Upper lobe of right lung (tissue), 1 donor: Measurements from ENCODE around the gene TRUB1. TPM values are rescaled to one million over a fixed set of nuclear protein-coding genes. Genes with fewer than 3 reads are reported as not detected.

Experiments used
- ATAC-seq: fragments of 200-7000 bp; cut with Tn5 transposase; one replicate; pipeline ENCODE4 v1.9.1; 2020; ENCODE audit warnings: mild to moderate bottlenecking, moderate library complexity
- DNase-seq: peaks from one replicate; pipeline ENCODE4 v3.0.0-alpha.2; 2020
- H3K27ac ChIP-seq: fragments of 200-600 bp; one replicate; pipeline ENCODE4 v1.8.0; 2022
- H3K27me3 ChIP-seq: fragments of 200-600 bp; one replicate; pipeline ENCODE4 v1.8.0; 2022; ENCODE audit warnings: mild to moderate bottlenecking
- H3K36me3 ChIP-seq: fragments of 200-600 bp; one replicate; pipeline ENCODE4 v1.8.0; 2022
- H3K4me1 ChIP-seq: fragments of 200-600 bp; one replicate; pipeline ENCODE4 v1.8.0; 2022
- H3K4me3 ChIP-seq: fragments of 200-600 bp; one replicate; pipeline ENCODE4 v1.8.0; 2022; ENCODE audit warnings: mild to moderate bottlenecking
- H3K9me3 ChIP-seq: fragments of 200-600 bp; one replicate; pipeline ENCODE4 v1.8.0; 2022
- intact Hi-C: fragments of 100-400 bp; cut with DNase I; formaldehyde crosslinking; loops from one replicate; pipeline ENCODE4 v1.11.0; 2022
- total RNA-seq: library from RNA; stranded (reverse); fragmentation: NEBNext Ultra II Directional; extraction: Animal tissue kit (Norgen Biotek cat#: 25700); gene quantifications from one replicate; pipeline ENCODE4 v1.2.1, GENCODE V29; 2021
- TF ChIP-seq, protein P1 (sequence below): fragments of 200-600 bp; IDR thresholded peaks from one replicate; pipeline ENCODE4 v1.8.0; 2022; ENCODE audit warnings: antibody characterized with exemption
- donor health status: DM: no; HTN: yes; CAD: no; lungs with severe emphysema.

Gene TRUB1
- total RNA-seq, 1 donor from 2014 or later, result 11.3 TPM

DNA sequence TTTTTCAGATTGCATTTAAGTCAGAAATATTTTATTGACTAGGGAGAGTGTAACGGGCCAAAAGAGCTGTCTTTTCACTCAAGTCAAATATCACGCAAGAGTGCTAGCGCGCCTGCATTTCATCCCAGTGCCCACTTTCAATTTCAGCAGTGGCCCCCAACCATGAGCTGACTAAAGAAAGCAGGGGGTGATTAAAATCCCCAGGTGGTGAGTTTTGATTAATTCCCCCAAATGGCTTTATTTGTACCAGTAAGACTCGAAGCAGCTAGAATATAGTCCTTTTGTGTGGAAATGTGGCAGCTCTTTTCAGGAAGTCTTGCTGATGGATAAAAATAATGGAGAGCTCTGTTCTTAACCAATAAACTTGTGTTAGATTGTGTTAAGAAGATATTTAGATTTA, 35.3 kb downstream of the TRUB1 start:
- Histone ChIP-seq H3K36me3 (peaks cover 8% of the 10 kb centered on the region), H3K4me3 (no peak overlapping the region)
- no peak for DNase-seq

DNA sequence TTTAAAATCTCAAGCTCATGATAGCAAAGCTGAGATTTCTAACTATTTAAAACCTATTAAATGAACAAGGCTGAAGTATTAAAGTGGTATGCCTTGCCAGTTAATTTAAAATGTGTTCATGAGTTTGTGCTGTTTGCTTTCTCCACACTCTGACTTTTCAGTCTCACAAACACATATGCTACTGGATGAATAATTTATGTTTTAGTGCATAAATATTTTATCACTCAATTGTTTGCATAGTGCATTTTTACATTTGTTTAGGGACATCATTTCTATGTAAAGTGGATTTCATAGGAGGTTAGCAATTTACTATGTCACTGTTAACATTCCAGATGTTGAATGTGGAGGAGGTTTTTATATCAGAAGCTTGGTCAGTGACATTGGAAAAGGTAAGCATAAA, 36.0 kb downstream of the TRUB1 start:
- peaks cover 8% of the 10 kb centered on the region for H3K36me3 ChIP-seq
- H3K4me1 ChIP-seq, result no peaks in the 10 kb centered on the region
- no peak for ATAC-seq
- no peaks in the 10 kb centered on the region for H3K27me3 ChIP-seq
- DNase-seq, result no peak
- no peak overlapping the region for H3K4me3 ChIP-seq
- H3K27ac ChIP-seq, result no peak overlapping the region
- no peaks in the 10 kb centered on the region for H3K9me3 ChIP-seq
- TF ChIP-seq, protein P1, sequence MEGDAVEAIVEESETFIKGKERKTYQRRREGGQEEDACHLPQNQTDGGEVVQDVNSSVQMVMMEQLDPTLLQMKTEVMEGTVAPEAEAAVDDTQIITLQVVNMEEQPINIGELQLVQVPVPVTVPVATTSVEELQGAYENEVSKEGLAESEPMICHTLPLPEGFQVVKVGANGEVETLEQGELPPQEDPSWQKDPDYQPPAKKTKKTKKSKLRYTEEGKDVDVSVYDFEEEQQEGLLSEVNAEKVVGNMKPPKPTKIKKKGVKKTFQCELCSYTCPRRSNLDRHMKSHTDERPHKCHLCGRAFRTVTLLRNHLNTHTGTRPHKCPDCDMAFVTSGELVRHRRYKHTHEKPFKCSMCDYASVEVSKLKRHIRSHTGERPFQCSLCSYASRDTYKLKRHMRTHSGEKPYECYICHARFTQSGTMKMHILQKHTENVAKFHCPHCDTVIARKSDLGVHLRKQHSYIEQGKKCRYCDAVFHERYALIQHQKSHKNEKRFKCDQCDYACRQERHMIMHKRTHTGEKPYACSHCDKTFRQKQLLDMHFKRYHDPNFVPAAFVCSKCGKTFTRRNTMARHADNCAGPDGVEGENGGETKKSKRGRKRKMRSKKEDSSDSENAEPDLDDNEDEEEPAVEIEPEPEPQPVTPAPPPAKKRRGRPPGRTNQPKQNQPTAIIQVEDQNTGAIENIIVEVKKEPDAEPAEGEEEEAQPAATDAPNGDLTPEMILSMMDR, result no peak
- intact Hi-C loops, result no loop called here

More for the DNA sequence above, 35.3 kb downstream of the TRUB1 start:
- Histone ChIP-seq H3K9me3 (no peaks in the 10 kb centered on the region), H3K27ac (no peak overlapping the region), H3K27me3 (no peaks in the 10 kb centered on the region), H3K4me1 (no peaks in the 10 kb centered on the region)
- ATAC-seq, result no peak
- intact Hi-C loops, result no loop called here
- TF ChIP-seq, protein P1, result no peak

DNA sequence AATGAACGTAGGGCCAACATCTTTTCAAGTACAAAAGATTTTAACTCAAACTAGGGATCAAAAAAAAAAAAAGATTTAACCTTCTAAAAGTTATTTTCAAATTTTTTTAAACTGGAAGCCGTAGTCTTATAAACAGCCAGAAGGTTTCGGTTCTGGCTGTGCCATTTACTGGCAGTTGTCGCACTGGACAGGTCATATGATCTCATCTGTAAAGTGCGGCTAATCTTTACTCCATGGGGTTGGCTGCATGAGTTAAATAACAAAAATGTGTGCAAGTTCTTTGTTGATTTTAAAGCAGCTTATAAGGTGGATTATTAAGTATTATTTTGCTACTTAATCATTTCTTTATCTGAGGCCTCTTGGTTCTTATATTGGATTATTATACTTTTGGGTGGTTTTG, 36.6 kb downstream of the TRUB1 start:
- H3K9me3 ChIP-seq, result no peaks in the 10 kb centered on the region
- TF ChIP-seq, protein P1, result no peak
- no peak overlapping the region for H3K4me3 ChIP-seq

DNA sequence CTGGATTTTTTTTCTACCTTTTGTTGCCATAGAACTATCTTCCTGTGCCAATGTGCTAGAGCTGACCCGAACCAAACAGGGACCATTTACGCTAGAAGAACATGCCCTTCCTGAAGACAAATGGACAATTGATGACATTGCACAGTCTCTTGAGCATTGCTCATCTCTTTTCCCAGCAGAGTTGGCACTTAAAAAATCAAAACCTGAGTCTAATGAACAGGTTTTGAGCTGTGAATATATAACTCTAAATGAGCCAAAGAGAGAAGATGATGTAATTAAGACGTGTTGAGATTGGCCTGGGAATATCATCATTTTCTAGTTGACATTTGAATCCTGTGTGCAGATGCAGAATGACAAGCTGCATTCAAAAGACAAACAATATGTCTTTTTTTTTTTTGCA, 37.1 kb downstream of the TRUB1 start:
- no peak overlapping the region for H3K27ac ChIP-seq
- ATAC-seq, result no peak
- intact Hi-C loops, result no loop called here

More for the DNA sequence above, 36.6 kb downstream of the TRUB1 start:
- Histone ChIP-seq H3K27me3 (no peaks in the 10 kb centered on the region), H3K36me3 (peaks cover 8% of the 10 kb centered on the region), H3K4me1 (no peaks in the 10 kb centered on the region), H3K27ac (no peak overlapping the region)
- ATAC-seq (no peak), DNase-seq (no peak)
- intact Hi-C loops, result no loop called here

DNA sequence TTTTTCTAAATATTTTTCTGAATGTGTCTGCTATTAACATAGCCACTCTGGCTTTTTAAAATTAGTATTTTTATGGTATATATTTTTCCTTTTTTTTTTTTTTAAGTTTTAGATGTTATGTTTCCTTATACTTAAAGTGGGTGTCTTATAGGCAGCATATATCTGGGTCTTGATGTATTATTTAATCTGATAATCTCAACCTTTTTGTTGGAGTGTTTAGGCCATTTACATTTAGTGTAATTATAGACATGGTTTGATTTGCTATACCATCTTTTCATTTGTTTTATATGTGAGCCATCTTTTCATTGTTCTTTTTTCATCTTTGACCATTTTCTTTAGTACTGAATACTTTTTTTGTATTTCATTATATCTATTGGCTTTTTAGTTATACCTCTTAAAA, 45.0 kb downstream of the TRUB1 start:
- no peak overlapping the region for H3K27ac ChIP-seq
- H3K27me3 ChIP-seq, result no peaks in the 10 kb centered on the region
- H3K9me3 ChIP-seq, result peaks cover 29% of the 10 kb centered on the region
- no peak for ATAC-seq
- no peak for DNase-seq
- TF ChIP-seq, protein P1, result no peak
- H3K4me3 ChIP-seq, result no peak overlapping the region
- intact Hi-C loops, result no loop called here
- H3K4me1 ChIP-seq, result no peaks in the 10 kb centered on the region
- H3K36me3 ChIP-seq, result no peaks in the 10 kb centered on the region

More for the DNA sequence above, 37.1 kb downstream of the TRUB1 start:
- TF ChIP-seq, protein P1, result no peak
- DNase-seq, result no peak
- Histone ChIP-seq H3K4me1 (no peaks in the 10 kb centered on the region), H3K4me3 (no peak overlapping the region), H3K36me3 (peaks cover 8% of the 10 kb centered on the region), H3K27me3 (no peaks in the 10 kb centered on the region), H3K9me3 (no peaks in the 10 kb centered on the region)

DNA sequence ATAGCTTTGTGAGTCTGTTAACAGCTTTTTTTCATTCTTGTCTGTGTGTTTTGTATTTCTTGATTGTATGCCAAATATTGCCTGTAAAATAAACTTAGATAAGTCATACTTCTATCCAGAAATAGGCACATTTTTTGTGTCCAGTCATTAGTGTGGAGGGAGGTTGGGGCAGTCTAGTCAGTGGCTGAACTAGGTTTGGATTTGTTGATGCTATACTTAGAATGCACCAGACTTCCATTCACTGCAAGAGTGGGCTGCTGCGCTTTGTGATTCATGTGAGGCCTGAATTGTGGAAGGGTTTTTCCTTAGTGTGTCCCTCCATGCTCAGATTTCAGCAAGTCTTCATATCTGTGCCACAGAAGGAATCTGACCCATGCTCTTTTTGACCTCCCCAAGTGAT, 50.0 kb downstream of the TRUB1 start:
- no peak overlapping the region for H3K4me3 ChIP-seq
- H3K27me3 ChIP-seq, result no peaks in the 10 kb centered on the region
- H3K27ac ChIP-seq, result no peak overlapping the region
- H3K4me1 ChIP-seq, result no peaks in the 10 kb centered on the region
- TF ChIP-seq, protein P1, result no peak
- ATAC-seq, result no peak
- no peak for DNase-seq
- peaks cover 19% of the 10 kb centered on the region for H3K9me3 ChIP-seq
- intact Hi-C loops, result no loop called here
- no peaks in the 10 kb centered on the region for H3K36me3 ChIP-seq
